K562 (cell line): ENCODE results near the gene COX6A1. TPM values are rescaled to one million over a fixed set of nuclear protein-coding genes. Genes with fewer than 3 reads are reported as not detected.

Source experiments
- ATAC-seq: fragments of 200-7000 bp; cut with Tn5 transposase; 3 replicates; pipeline ENCODE4 v1.9.1; 2020; ENCODE audit warnings: moderate library complexity
- BruUV-seq: library from RNA; stranded (reverse); fragments of 400-500 nt; replicated peaks from 2 replicates; lab custom pipeline; 2021; lab: Mats Ljungman, UMichigan
- CTCF ChIA-PET: fragments of 300-600 bp; formaldehyde crosslinking; extraction: SDS; loops from one replicate; lab custom pipeline; 2021; ENCODE audit warnings: low intra/inter-chr PET ratio; lab: Yijun Ruan, JAX
- POLR2A ChIA-PET: fragments of 300-600, 350-650 bp; sonication (Branson Sonifier 250); formaldehyde crosslinking; extraction: SDS; loops from one replicate; lab custom pipeline; 2021; ENCODE audit warnings: antibody characterized with exemption, inconsistent platforms; lab: Yijun Ruan, JAX
- DNase-seq, 4 experiments: peaks; one replicate each; pipeline versions ENCODE4 v3.0.0 to v3.0.0-alpha.2; 2011 to 2018; ENCODE audit warnings: low spot score in 3 of 4, mixed read lengths in 3 of 4; ENCODE audit errors: extremely low read depth in 1 of 4
- FAIRE-seq: peaks from 2 replicates; lab custom pipeline; 2011; peaks lifted over from hg19 to GRCh38; lab: Jason Lieb, UNC
- H2AFZ ChIP-seq: 2 replicates; pipeline ENCODE4 v1.6.0; 2011; ENCODE audit warnings: low read depth, low read length, control low read depth, inconsistent platforms
- H3K27ac ChIP-seq: fragments of 200-600 bp; 3 replicates; pipeline ENCODE4 v1.8.0; 2011; ENCODE audit warnings: low read depth, mild to moderate bottlenecking, control low read depth, inconsistent platforms, low read length, moderate library complexity, mixed read lengths; ENCODE audit errors: extremely low read depth
- H3K27me3 ChIP-seq, 2 experiments: fragments of 300-600 bp in 1 of 2; 2 replicates in 1 of 2; 3 replicates in 1 of 2; pipeline versions ENCODE4 v1.6.0 to v1.8.0; 2011; ENCODE audit warnings: inconsistent platforms in 2 of 2, low read length in 2 of 2, mild to moderate bottlenecking in 1 of 2, mixed read lengths in 1 of 2, moderate library complexity in 1 of 2; ENCODE audit not compliant: control insufficient read depth in 2 of 2, insufficient read depth in 2 of 2
- H3K36me3 ChIP-seq: fragments of 300-600 bp; 3 replicates; pipeline ENCODE4 v1.8.0; 2011; ENCODE audit warnings: mild to moderate bottlenecking, low read length, inconsistent platforms; ENCODE audit not compliant: control insufficient read depth, insufficient read depth
- H3K4me1 ChIP-seq, 2 experiments: fragments of 200-600 bp in 1 of 2; replicated peaks in 1 of 2; 2 replicates in 1 of 2; 3 replicates in 1 of 2; pipeline versions ENCODE4 v1.5.1 to v1.8.0; 2011; ENCODE audit warnings: inconsistent platforms in 2 of 2, low read length in 2 of 2, mild to moderate bottlenecking in 1 of 2, mixed read lengths in 1 of 2, moderate library complexity in 1 of 2; ENCODE audit not compliant: control insufficient read depth in 2 of 2, insufficient read depth in 2 of 2
- H3K4me2 ChIP-seq: 2 replicates; pipeline ENCODE4 v1.6.1; 2011; ENCODE audit warnings: low read length, control low read depth, inconsistent platforms, mixed read lengths; ENCODE audit not compliant: insufficient read depth
- H3K4me3 ChIP-seq: fragments of 200-600 bp; sonication (generic), shearing (Covaris generic); 2 replicates; pipeline ENCODE4 v1.5.1; 2016; ENCODE audit warnings: control low read depth, inconsistent platforms
- H3K79me2 ChIP-seq: fragments of 200-600 bp; 3 replicates; pipeline ENCODE4 v1.8.0; 2011; ENCODE audit warnings: low read length, inconsistent platforms; ENCODE audit not compliant: control insufficient read depth, insufficient read depth
- H3K9ac ChIP-seq, 2 experiments: 2 replicates each; pipeline versions ENCODE4 v1.6.0 to v1.6.1; 2011; ENCODE audit warnings: low read depth in 2 of 2, low read length in 2 of 2, control low read depth in 1 of 2, inconsistent platforms in 1 of 2, mild to moderate bottlenecking in 1 of 2, mixed read lengths in 1 of 2; ENCODE audit not compliant: insufficient read depth in 1 of 2
- H3K9me1 ChIP-seq: one replicate; pipeline ENCODE4 v1.6.0; 2011; ENCODE audit warnings: inconsistent platforms, mild to moderate bottlenecking, low read length, moderate library complexity; ENCODE audit not compliant: control insufficient read depth, insufficient read depth
- H3K9me3 ChIP-seq: replicated peaks from 2 replicates; pipeline ENCODE4 v1.5.1; 2011; ENCODE audit warnings: low read depth, low read length, inconsistent platforms; ENCODE audit not compliant: control insufficient read depth, insufficient read depth
- H4K20me1 ChIP-seq: replicated peaks from 2 replicates; pipeline ENCODE4 v1.6.1; 2011; ENCODE audit warnings: low read length, inconsistent platforms, mixed read lengths; ENCODE audit not compliant: control insufficient read depth, insufficient read depth
- ARID2 ChIP-seq: fragments of 450-650 bp; IDR thresholded peaks from 2 replicates; pipeline ENCODE4 v1.6.1; 2017; ENCODE audit warnings: antibody characterized with exemption, mild to moderate bottlenecking
- CEBPG ChIP-seq, 3 experiments: fragments of 200-800 bp in 1 of 3; sonication (Bioruptor generic) in 1 of 3; sonication (generic) in 1 of 3; formaldehyde crosslinking in 1 of 3; IDR thresholded peaks in 2 of 3; conservative IDR thresholded peaks in 1 of 3; 2 replicates each; pipeline versions ENCODE4 v1.6.1 to v1.8.0; 2016 to 2022; ENCODE audit warnings: missing compliant biosample characterization in 2 of 3, missing genetic modification characterization in 2 of 3, mild to moderate bottlenecking in 1 of 3, missing genetic modification reagents in 1 of 3
- IFI16 ChIP-seq: fragments of 250-450 bp; sonication (Bioruptor Pico); IDR thresholded peaks from 2 replicates; pipeline ENCODE4 v2.1.2; 2022; ENCODE audit warnings: mild to moderate bottlenecking, inconsistent platforms
- NFRKB ChIP-seq: fragments of 450-650 bp; IDR thresholded peaks from 2 replicates; pipeline ENCODE4 v1.6.1; 2016; ENCODE audit warnings: low read depth
- NR2C2 ChIP-seq, 2 experiments: fragments of 200-800 bp in 1 of 2; sonication (Bioruptor generic) in 1 of 2; sonication (generic) in 1 of 2; formaldehyde crosslinking in 1 of 2; IDR thresholded peaks; 2 replicates each; pipeline versions ENCODE4 v1.6.1 to v1.8.0; 2016 to 2022; ENCODE audit warnings: mild to moderate bottlenecking in 1 of 2, missing compliant biosample characterization in 1 of 2, missing genetic modification characterization in 1 of 2, missing genetic modification reagents in 1 of 2
- POLR3G ChIP-seq: IDR thresholded peaks from 2 replicates; pipeline ENCODE4 v1.6.1; 2011; ENCODE audit not compliant: insufficient read length, insufficient replicate concordance; ENCODE audit errors: extremely low read depth
- SMARCE1 ChIP-seq: fragments of 450-650 bp; IDR thresholded peaks from 2 replicates; pipeline ENCODE4 v1.7.1; 2016; ENCODE audit warnings: mild to moderate bottlenecking
- TAF1 ChIP-seq: IDR thresholded peaks from 2 replicates; pipeline ENCODE4 v1.6.1; 2011; ENCODE audit warnings: mild to moderate bottlenecking, low read length, moderate library complexity; ENCODE audit not compliant: insufficient read depth, control insufficient read depth, severe bottlenecking; ENCODE audit errors: extremely low read depth
- TCFL5 ChIP-seq: fragments of 250-450 bp; sonication (Bioruptor Pico); conservative IDR thresholded peaks from 2 replicates; pipeline ENCODE4 v1.6.1; 2021; ENCODE audit warnings: mild to moderate bottlenecking, moderate library complexity, matching md5 sums
- ZBTB1 ChIP-seq: sonication (generic); formaldehyde crosslinking; IDR thresholded peaks from 2 replicates; pipeline ENCODE4 v1.8.1; 2023; ENCODE audit warnings: missing genetic modification reagents, low read depth, mild to moderate bottlenecking, borderline replicate concordance
- ZFX ChIP-seq: sonication (generic); formaldehyde crosslinking; IDR thresholded peaks from 2 replicates; pipeline ENCODE4 v1.8.0; 2022; ENCODE audit warnings: mild to moderate bottlenecking, missing genetic modification reagents, moderate library complexity
- ZNF212 ChIP-seq: fragments of 450-650 bp; formaldehyde crosslinking; IDR thresholded peaks from 2 replicates; pipeline ENCODE4 v1.4.0; 2020; ENCODE audit warnings: mild to moderate bottlenecking
- ZNF75A ChIP-seq: fragments of 450-650 bp; formaldehyde crosslinking; IDR thresholded peaks from 2 replicates; pipeline ENCODE4 v1.4.0; 2020; ENCODE audit warnings: mild to moderate bottlenecking
- ZNF766 ChIP-seq: fragments of 200-800 bp; sonication (Bioruptor generic); conservative IDR thresholded peaks from 2 replicates; pipeline ENCODE4 v1.6.1; 2016; ENCODE audit warnings: missing genetic modification characterization, missing compliant biosample characterization
- WGBS: fragments of 100-300 bp; shearing (Covaris generic); methylation state at CpG from one replicate; pipeline ENCODE4 v1.1.6; 2016; ENCODE audit warnings: low coverage, mixed read lengths; ENCODE audit not compliant: insufficient coverage; ENCODE audit errors: missing lambda C conversion rate; 5-methylcytosine and 5-hydroxymethylcytosine counted together
- in situ Hi-C: fragments of 300-500 bp; cut with MboI; formaldehyde crosslinking; loops from 4 replicates; pipeline ENCODE4 v1.15.0; 2018; ENCODE audit warnings: inconsistent platforms, mixed read lengths
- intact Hi-C: fragments of 100-400 bp; cut with micrococcal nuclease; formaldehyde crosslinking; loops from 2 replicates; pipeline ENCODE4 v1.14.2; 2022
- polyA plus RNA-seq, 8 experiments: library from polyadenylated mRNA; depleted of rRNA in 4 of 8; stranded (reverse) in 5 of 8; unstranded in 3 of 8; fragments of >200 nt; fragmentation: Nextera tagmentation in 2 of 8; fragmentation: Illumina TruSeq in 1 of 8; extraction: Ambion mirVana in 2 of 8; extraction: Trizol in 1 of 8; gene quantifications; 2 replicates each; pipeline versions ENCODE4 v1.2.1 to v1.2.3, GENCODE V29; 2011 to 2014; ENCODE audit warnings: inconsistent platforms in 1 of 8, missing spikeins in 1 of 8
- total RNA-seq, 7 experiments: library from RNA; depleted of rRNA in 6 of 7; stranded (reverse); fragments of >200 nt in 6 of 7; fragmentation: Illumina TruSeq in 2 of 7; extraction: Trizol in 2 of 7; gene quantifications; 2 replicates each; pipeline versions ENCODE4 v1.2.1 to v1.2.3, GENCODE V29; 2011 to 2021; ENCODE audit warnings: low replicate concordance in 1 of 7
- TF ChIP-seq, protein P1 (sequence below): fragments of 250-450 bp; sonication (Bioruptor Pico); IDR thresholded peaks from 2 replicates; pipeline ENCODE4 v1.5.0; 2021; ENCODE audit warnings: mild to moderate bottlenecking, moderate library complexity

COX6A1 gene
- total and polyA plus RNA-seq, 9 of the 15 experiments (the other 6 are each of a cell fraction or from before 2014, with no cell fraction given): 414 to 4,142 (median 931) TPM

DNA sequence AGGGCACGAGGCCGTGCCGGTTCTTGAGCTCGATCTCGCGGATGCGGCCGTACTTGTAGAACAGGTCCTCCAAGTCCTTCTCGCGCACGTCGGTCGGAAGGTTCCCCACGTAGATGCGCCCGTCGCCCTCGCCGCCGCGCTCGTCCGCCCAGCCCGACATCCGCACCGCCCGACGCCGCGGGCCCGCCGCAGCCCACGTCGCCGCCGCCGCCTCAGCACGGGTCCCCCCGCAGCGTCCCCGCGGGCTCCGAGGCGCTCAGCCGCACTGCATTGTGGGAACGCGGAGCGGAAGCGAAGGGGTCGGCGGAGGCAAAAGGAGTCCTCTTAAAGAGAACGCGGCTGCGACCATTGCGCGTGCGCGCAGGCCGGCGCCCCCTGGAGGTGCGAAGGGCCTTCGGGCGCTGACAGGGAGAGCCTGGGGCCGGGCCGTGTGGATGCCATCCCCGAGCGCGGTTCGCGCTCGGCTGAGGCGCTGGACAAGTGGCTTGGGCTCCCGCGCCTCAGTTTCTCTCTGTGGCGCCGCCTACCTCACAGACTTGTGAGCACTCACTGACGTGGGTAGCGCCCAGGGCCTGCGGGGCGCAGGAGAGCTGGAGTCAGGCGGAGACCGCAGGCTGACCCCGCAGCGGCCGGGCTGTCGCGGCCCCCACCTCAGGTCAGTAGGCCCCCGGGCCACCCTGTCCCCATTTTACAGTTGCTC, 31.7 kb downstream of the COX6A1 start, which contains the start of gene SRSF9 (continued):
- TF ChIP-seq, protein P1, sequence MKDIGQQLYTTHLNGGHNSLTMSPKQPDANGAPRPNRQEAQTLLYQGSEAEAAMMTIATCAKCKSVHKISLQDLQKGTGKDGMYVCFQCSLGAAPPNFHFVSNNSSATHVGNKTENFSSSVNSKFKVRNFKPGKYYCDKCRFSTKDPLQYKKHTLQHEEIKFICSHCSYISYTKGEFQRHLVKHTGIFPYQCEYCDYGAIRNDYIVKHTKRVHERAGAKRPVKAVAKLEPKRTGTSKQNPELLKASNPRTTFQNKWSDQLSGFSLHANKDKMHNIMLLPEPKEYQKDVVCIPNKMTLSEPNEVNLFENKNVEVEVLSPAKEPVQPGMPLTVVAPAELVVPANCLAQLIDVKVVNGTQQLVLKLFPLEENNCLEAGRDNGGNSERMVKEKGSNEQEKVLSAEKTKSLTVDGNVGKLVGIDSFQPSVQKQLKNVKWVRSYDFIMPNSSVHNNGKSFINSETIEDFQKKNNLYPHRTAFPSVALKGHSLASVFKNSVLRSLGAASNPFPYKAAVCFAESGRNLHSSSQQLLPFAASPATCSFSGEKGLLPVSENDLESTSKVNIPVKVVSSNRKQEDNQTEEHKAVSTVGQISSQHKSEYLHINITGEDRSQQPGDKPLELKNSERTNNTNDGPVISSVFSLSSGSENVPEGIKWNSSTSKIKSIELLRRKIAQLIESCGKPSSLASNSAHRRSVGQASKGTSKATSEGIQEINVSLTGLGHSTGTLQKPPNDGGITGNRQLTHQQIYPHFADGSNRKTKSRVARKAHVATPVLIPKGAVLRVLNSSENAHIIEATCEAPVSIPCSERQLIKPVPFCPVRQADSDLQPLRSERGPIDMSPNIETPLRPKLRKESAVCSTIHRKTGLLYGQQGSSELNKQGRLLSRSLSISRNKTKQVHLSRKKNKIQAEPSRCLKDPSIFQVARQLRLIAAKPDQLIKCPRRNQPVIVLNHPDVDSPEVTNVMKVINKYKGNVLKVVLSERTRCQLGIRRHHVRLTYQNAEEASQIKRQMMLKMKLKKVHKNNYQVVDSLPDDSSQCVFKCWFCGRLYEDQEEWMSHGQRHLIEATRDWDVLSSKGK: no peak
- TF ChIP-seq TAF1 (peak; percentile 80), ZNF75A (CRISPR knock-in tag) (no peak), ZNF766 (CRISPR knock-in tag) (no peak)

DNA sequence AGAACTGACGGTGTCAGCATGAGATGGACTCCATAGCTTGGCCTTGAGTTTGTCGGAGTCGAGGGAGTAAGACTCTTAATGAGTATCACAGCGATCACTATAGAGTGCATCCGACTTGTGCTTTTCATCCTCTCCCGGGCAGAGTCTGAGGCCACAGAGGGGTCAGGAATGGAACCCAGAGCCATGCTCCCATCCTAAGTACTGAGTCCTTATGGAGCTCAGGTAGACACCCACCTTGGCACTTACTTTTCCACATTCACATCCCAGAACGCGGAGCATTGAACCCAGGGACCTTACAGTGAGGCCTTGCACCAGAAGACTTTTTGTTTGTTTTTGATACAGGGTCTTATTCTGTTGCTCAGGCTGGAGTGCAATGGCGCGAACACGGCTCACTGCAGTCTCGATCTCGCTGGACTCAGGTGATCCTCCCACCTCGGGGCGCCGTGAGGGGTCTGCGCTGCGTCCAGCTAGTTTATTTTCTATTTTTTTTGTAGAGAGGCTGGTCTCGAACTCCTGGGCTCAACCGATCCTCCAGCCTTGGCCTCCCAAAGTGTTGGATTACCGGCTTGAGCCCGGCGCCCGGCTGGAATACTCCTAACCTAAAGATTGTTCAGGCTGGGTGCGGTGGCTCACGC, 32.4 kb downstream of the COX6A1 start:
- H3K4me2 ChIP-seq: peak overlapping the region; percentile 97
- H3K4me3 ChIP-seq: peak overlapping the region; percentile 90
- H3K9me3 ChIP-seq: no peaks in the 10 kb centered on the region
- peak overlapping the region; percentile 96 for H3K27ac ChIP-seq
- H3K9ac ChIP-seq: peak overlapping the region; percentile 87 to 100
- peaks cover 28% of the 10 kb centered on the region for H4K20me1 ChIP-seq
- peak; percentile 61 for ATAC-seq
- DNase-seq: no peak
- FAIRE-seq: peak; percentile 79
- ChIA-PET POLR2A (interaction anchor here (0.5 to 3.1 kb wide), 7 partner anchors 10 to 269 kb away, joined by 3 to 16 read pairs (median 3); partner anchors contain the start of genes RNU4-1, RNU4-2 and RPLP0), CTCF (interaction anchor here (0.6 kb wide), 1 partner anchor 13 kb away, joined by 6 read pairs; no protein-coding TSS in a partner anchor)
- peaks cover 91% of the 10 kb centered on the region for H3K79me2 ChIP-seq
- intact Hi-C loops: loop anchor here (2.0 kb wide), 1 partner anchor 59 kb away; the partner anchor contains the start of gene COQ5
- in situ Hi-C loops: no loop called here
- H2AFZ ChIP-seq: peak overlapping the region; percentile 88
- 2% methylated on average over 26 of the region's 26 CpGs for WGBS
- H3K4me1 ChIP-seq: peaks cover 33 to 35% of the 10 kb centered on the region in 2 experiments
- H3K27me3 ChIP-seq: no peaks in the 10 kb centered on the region
- H3K9me1 ChIP-seq: no peaks in the 10 kb centered on the region
- BruUV-seq: TSS peak; percentile 64
- peaks cover 33% of the 10 kb centered on the region for H3K36me3 ChIP-seq
- TF ChIP-seq POLR3G (no peak), TCFL5 (CRISPR knock-in tag) (no peak), ZFX (CRISPR knock-in tag) (peak; percentile 67), ARID2 (0 out of 2 replicates have a peak, but pooled peaks have one; percentile 1), ZNF212 (CRISPR knock-in tag) (no peak), CEBPG (CRISPR knock-in tag; IDR thresholded peaks at IDR 0.05) (no peak), CEBPG (tag; conservative IDR thresholded peaks at IDR 0.05 in 1 of 2, IDR thresholded peaks at IDR 0.05 in 1 of 2) (no peak), SMARCE1 (no peak), NR2C2 (CRISPR knock-in tag; IDR thresholded peaks at IDR 0.05) (no peak), NR2C2 (tag; IDR thresholded peaks at IDR 0.05) (0 out of 2 replicates have a peak, but pooled peaks have one; percentile 23), IFI16 (CRISPR knock-in tag) (no peak), NFRKB (0 out of 2 replicates have a peak, but pooled peaks have one; percentile 47), ZBTB1 (no peak)
